ENCODE data around the gene CFAP100.

GRCh38 chr3:126432361-126433104 is 37.8 kb downstream of the CFAP100 start:
- TF ChIP-seq POLR2A (IDR thresholded peaks at IDR 0.05) (no peak), CTCF (IDR thresholded peaks at IDR 0.05) (no peak)
